SW 1271 (cell line): ENCODE data around the gene TFB2M.
"Not testable (repeated sequence)": the region's sequence is repeated elsewhere in the genome, so short reads cannot be mapped to it uniquely, and the experiment has no call there.

Experiments
- DNase-seq, 2 experiments: peaks; one replicate each; lab custom pipeline; 2025; lab: John Stamatoyannopoulos, UW

TFB2M gene

GRCh38 chr1:246582301-246583055 lies 16.4 kb upstream of the TFB2M start:
- DNase-seq = no peak

GRCh38 chr1:246580497-246581370 lies 14.7 kb upstream of the TFB2M start:
- DNase-seq = no peak

- DNase-seq = no peak
Observed at GRCh38 chr1:246579818-246580217, 13.8 kb upstream of the TFB2M start.

- DNase-seq = no peak
Observed at GRCh38 chr1:246577720-246578106, 11.7 kb upstream of the TFB2M start.

GRCh38 chr1:246577082-246577719 lies 11.1 kb upstream of the TFB2M start:
- DNase-seq = no peak

GRCh38 chr1:246576709-246577032 lies 10.6 kb upstream of the TFB2M start:
- DNase-seq = no peak

- no peak for DNase-seq
Observed at GRCh38 chr1:246573491-246573890, 7.4 kb upstream of the TFB2M start.

- no peak for DNase-seq
Observed at GRCh38 chr1:246572785-246573184, 6.7 kb upstream of the TFB2M start.

GRCh38 chr1:246571953-246572352 lies 5.9 kb upstream of the TFB2M start:
- no peak for DNase-seq

- not testable (repeated sequence) for DNase-seq
Observed at GRCh38 chr1:246571309-246571708, 5.2 kb upstream of the TFB2M start.

GRCh38 chr1:246569248-246570238 lies 3.5 kb upstream of the TFB2M start:
- peak; percentile 24 to 33 for DNase-seq

GRCh38 chr1:246567646-246568235 lies 1.7 kb upstream of the TFB2M start:
- no peak for DNase-seq

GRCh38 chr1:246566813-246567645 lies 968 bp upstream of the TFB2M start:
- DNase-seq = peak; percentile 49 to 77

- DNase-seq = no peak
Observed at GRCh38 chr1:246565751-246566127, 322 bp downstream of the TFB2M start.

- no peak for DNase-seq
Observed at GRCh38 chr1:246564839-246565750, 966 bp downstream of the TFB2M start.

- DNase-seq = not testable (repeated sequence)
Observed at GRCh38 chr1:246560833-246561232, 5.2 kb downstream of the TFB2M start.

- no peak for DNase-seq
Observed at GRCh38 chr1:246559310-246559709, 6.8 kb downstream of the TFB2M start.

GRCh38 chr1:246558041-246558440 lies 8.0 kb downstream of the TFB2M start:
- DNase-seq = no peak

- DNase-seq = no peak
Observed at GRCh38 chr1:246554201-246554600, 11.9 kb downstream of the TFB2M start.
